ENCODE results near the gene FUT4. TPM values are rescaled to one million over a fixed set of nuclear protein-coding genes. Genes with fewer than 3 reads are reported as not detected.

Gene FUT4
- total RNA-seq, 1 donor from 2014 or later, result 3.0 TPM

DNA sequence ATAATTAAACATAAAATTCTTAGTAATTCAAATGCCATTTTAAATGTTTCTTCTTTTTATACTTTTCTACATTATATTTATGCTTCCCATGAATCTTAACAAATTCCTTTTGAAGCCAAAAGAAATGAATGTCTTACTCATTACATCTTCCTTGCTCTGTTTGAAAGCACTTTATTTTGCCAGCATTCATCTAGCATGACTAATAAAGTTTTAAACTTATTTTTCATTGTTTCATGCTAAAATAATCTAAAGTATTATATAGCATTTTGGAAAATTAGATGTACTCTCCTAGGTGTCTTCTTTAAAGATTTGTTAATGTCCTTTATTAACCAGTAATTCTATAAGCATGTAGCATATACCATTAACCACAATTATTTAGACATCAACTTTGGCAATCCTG is 13.7 kb downstream of the FUT4 start:
- peaks cover 3% of the 10 kb centered on the region for H3K4me1 Mint-ChIP-seq (ENCODE audit: unreplicated experiment)
- DNase-seq (ENCODE audit: extremely low spot score, unreplicated experiment), result no peak
- no peak overlapping the region for H3K27ac Mint-ChIP-seq (ENCODE audit: unreplicated experiment)

DNA sequence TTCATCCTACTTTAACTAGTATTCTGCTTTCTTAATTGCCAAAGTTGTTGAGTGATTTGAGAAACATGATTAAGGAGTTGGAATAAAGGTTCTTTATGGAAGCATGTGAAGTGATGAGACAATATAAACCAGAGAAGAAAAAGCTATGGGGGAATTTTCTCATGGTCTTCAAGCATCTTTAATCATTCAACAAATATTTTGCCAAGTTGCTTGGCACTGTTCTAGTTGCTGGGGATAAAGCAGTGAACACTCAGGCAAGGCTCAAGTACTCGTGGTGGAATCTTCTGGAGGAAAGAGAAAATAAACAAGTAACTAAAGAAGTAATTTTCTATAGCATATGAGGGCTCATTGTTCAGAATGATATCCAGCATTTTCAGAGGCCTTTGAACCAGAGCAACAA is 14.3 kb downstream of the FUT4 start:
- no peak for DNase-seq (ENCODE audit: extremely low spot score, unreplicated experiment)
- H3K27me3 Mint-ChIP-seq (ENCODE audit: unreplicated experiment), result no peaks in the 10 kb centered on the region
- H3K4me3 Mint-ChIP-seq (ENCODE audit: unreplicated experiment), result no peak overlapping the region
- no peak overlapping the region for H3K27ac Mint-ChIP-seq (ENCODE audit: unreplicated experiment)
- no peaks in the 10 kb centered on the region for H3K9me3 Mint-ChIP-seq (ENCODE audit: unreplicated experiment)
- TF ChIP-seq, protein P1, sequence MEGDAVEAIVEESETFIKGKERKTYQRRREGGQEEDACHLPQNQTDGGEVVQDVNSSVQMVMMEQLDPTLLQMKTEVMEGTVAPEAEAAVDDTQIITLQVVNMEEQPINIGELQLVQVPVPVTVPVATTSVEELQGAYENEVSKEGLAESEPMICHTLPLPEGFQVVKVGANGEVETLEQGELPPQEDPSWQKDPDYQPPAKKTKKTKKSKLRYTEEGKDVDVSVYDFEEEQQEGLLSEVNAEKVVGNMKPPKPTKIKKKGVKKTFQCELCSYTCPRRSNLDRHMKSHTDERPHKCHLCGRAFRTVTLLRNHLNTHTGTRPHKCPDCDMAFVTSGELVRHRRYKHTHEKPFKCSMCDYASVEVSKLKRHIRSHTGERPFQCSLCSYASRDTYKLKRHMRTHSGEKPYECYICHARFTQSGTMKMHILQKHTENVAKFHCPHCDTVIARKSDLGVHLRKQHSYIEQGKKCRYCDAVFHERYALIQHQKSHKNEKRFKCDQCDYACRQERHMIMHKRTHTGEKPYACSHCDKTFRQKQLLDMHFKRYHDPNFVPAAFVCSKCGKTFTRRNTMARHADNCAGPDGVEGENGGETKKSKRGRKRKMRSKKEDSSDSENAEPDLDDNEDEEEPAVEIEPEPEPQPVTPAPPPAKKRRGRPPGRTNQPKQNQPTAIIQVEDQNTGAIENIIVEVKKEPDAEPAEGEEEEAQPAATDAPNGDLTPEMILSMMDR (IDR thresholded peaks at IDR 0.05), result no peak
- no peaks in the 10 kb centered on the region for H3K36me3 Mint-ChIP-seq (ENCODE audit: unreplicated experiment)
- H3K4me1 Mint-ChIP-seq (ENCODE audit: unreplicated experiment), result peaks cover 3% of the 10 kb centered on the region

More for the DNA sequence above, 13.7 kb downstream of the FUT4 start:
- TF ChIP-seq, protein P1 (IDR thresholded peaks at IDR 0.05), result no peak
- H3K4me3 Mint-ChIP-seq (ENCODE audit: unreplicated experiment), result no peak overlapping the region
- H3K36me3 Mint-ChIP-seq (ENCODE audit: unreplicated experiment), result no peaks in the 10 kb centered on the region
- H3K27me3 Mint-ChIP-seq (ENCODE audit: unreplicated experiment), result no peaks in the 10 kb centered on the region
- no peaks in the 10 kb centered on the region for H3K9me3 Mint-ChIP-seq (ENCODE audit: unreplicated experiment)

DNA sequence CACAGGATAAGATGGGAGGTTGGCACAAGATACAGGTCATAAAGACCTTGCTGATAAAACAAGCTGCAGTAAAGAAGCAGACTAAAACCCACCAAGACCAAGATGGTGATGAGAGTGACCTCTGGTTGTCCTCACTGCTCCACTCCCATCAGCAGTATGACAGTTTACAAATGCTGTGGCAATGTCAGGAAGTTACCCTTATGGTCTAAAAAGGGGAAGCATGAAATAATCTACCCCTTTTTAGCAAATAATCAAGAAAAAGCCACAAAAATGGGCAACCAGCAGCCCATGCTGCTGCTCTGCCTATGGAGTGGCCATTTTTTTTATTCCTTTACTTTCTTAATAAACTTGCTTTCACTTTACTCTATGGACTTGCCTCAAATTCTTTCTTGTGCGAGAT is 14.7 kb downstream of the FUT4 start:
- no peak overlapping the region for H3K27ac Mint-ChIP-seq (ENCODE audit: unreplicated experiment)
- DNase-seq (ENCODE audit: extremely low spot score, unreplicated experiment), result no peak
- no peaks in the 10 kb centered on the region for H3K27me3 Mint-ChIP-seq (ENCODE audit: unreplicated experiment)
- TF ChIP-seq, protein P1 (IDR thresholded peaks at IDR 0.05), result no peak
- H3K36me3 Mint-ChIP-seq (ENCODE audit: unreplicated experiment), result no peaks in the 10 kb centered on the region
- no peaks in the 10 kb centered on the region for H3K9me3 Mint-ChIP-seq (ENCODE audit: unreplicated experiment)
- no peak overlapping the region for H3K4me3 Mint-ChIP-seq (ENCODE audit: unreplicated experiment)
- peaks cover 5% of the 10 kb centered on the region for H3K4me1 Mint-ChIP-seq (ENCODE audit: unreplicated experiment)

DNA sequence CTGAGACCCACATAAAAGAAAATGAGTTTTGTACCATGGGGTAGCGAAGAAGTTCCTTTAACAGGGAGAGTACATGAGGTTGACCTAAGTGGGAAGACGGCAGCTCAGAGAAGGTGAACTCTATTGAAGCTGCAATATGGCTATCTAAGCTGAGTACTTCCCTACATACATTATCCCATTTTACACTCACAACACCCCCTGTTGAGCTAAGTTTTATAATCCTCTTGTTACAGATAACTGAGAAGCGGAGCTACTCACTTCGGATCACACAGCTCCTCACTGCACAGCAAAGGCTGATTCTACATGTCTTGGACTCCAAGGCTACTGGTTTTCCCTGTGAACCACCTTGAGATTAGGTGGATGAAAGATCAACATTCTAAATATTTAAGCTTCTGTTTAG is 15.2 kb downstream of the FUT4 start:
- H3K36me3 Mint-ChIP-seq (ENCODE audit: unreplicated experiment), result no peaks in the 10 kb centered on the region
- no peaks in the 10 kb centered on the region for H3K9me3 Mint-ChIP-seq (ENCODE audit: unreplicated experiment)
- H3K4me1 Mint-ChIP-seq (ENCODE audit: unreplicated experiment), result peaks cover 5% of the 10 kb centered on the region
- H3K4me3 Mint-ChIP-seq (ENCODE audit: unreplicated experiment), result no peak overlapping the region
- no peak overlapping the region for H3K27ac Mint-ChIP-seq (ENCODE audit: unreplicated experiment)
- TF ChIP-seq, protein P1 (IDR thresholded peaks at IDR 0.05), result no peak
- no peaks in the 10 kb centered on the region for H3K27me3 Mint-ChIP-seq (ENCODE audit: unreplicated experiment)
- DNase-seq (ENCODE audit: extremely low spot score, unreplicated experiment), result no peak

DNA sequence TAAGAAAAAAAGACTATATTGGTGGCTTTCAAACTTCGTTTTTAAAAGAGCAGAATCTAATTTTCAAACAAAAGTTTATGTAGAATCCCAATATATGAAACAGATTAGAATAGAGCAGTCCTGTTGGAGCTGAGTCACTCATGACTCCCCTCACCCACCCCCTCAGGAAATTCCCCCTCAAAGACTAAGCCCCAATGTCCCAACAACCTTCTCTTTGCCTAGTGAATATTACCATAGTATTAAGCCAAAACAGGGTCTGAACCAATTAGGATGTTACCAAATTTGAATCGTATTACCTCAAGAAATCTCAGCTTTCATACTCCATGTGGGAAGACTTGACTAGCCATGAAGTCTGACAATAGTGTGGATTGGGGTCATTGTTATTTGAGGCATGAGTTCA is 15.6 kb downstream of the FUT4 start:
- H3K4me3 Mint-ChIP-seq (ENCODE audit: unreplicated experiment), result no peak overlapping the region
- no peak overlapping the region for H3K27ac Mint-ChIP-seq (ENCODE audit: unreplicated experiment)
- no peaks in the 10 kb centered on the region for H3K27me3 Mint-ChIP-seq (ENCODE audit: unreplicated experiment)
- no peaks in the 10 kb centered on the region for H3K36me3 Mint-ChIP-seq (ENCODE audit: unreplicated experiment)
- TF ChIP-seq, protein P1 (IDR thresholded peaks at IDR 0.05), result no peak
- no peaks in the 10 kb centered on the region for H3K9me3 Mint-ChIP-seq (ENCODE audit: unreplicated experiment)
- no peak for DNase-seq (ENCODE audit: extremely low spot score, unreplicated experiment)
- peaks cover 5% of the 10 kb centered on the region for H3K4me1 Mint-ChIP-seq (ENCODE audit: unreplicated experiment)
